ENCODE data around the gene AKAP13. TPM values are rescaled to one million over a fixed set of nuclear protein-coding genes. Genes with fewer than 3 reads are reported as not detected.

The AKAP13 gene
- polyA plus RNA-seq, 2 donors: 27.6 to 35.7 TPM

- WGBS, 2 donors: 31 to 45% methylated on average over 10 of the region's 10 CpGs
- Histone ChIP-seq H3K9me3 (ENCODE audit: control insufficient read depth in 2 of 2, insufficient read depth in 1 of 2, low read depth in 1 of 2, low read length in 1 of 2) (no peaks in the 10 kb centered on the region), H3K27me3 (ENCODE audit: control insufficient read depth in 1 of 2, insufficient read depth in 2 of 2, low read length in 2 of 2) (no peaks in the 10 kb centered on the region), H3K4me1 (ENCODE audit: control insufficient read depth in 2 of 2, insufficient read depth in 2 of 2, low read length in 1 of 2) (peaks cover 8 to 12% of the 10 kb centered on the region in 2 donors), H3K4me3 (ENCODE audit: low read depth in 1 of 2, low read length in 2 of 2) (no peak overlapping the region), H3K27ac (ENCODE audit: low read depth in 2 of 2, low read length in 1 of 2) (peak overlapping the region; percentile 11 to 92), H3K36me3 (ENCODE audit: control insufficient read depth in 2 of 2, insufficient read depth in 2 of 2, low read length in 1 of 2) (no peaks in the 10 kb centered on the region)
These were observed 405.7 kb downstream of the AKAP13 start for GRCh38 chr15:85785887-85786780.

- Histone ChIP-seq H3K4me3 (ENCODE audit: low read depth in 1 of 2, low read length in 2 of 2) (no peak overlapping the region), H3K27me3 (ENCODE audit: control insufficient read depth in 1 of 2, insufficient read depth in 2 of 2, low read length in 2 of 2) (no peaks in the 10 kb centered on the region), H3K9me3 (ENCODE audit: control insufficient read depth in 2 of 2, insufficient read depth in 1 of 2, low read depth in 1 of 2, low read length in 1 of 2) (no peaks in the 10 kb centered on the region), H3K27ac (ENCODE audit: low read depth in 2 of 2, low read length in 1 of 2) (peak overlapping the region; percentile 11 to 92), H3K36me3 (ENCODE audit: control insufficient read depth in 2 of 2, insufficient read depth in 2 of 2, low read length in 1 of 2) (no peaks in the 10 kb centered on the region), H3K4me1 (ENCODE audit: control insufficient read depth in 2 of 2, insufficient read depth in 2 of 2, low read length in 1 of 2) (peaks cover 8 to 12% of the 10 kb centered on the region in 2 donors)
- 70 to 81% methylated on average over 3 of the region's 3 CpGs for WGBS, 2 donors
These were observed 406.3 kb downstream of the AKAP13 start for GRCh38 chr15:85786781-85787114.

GRCh38 chr15:85788771-85789495, 408.5 kb downstream of the AKAP13 start:
- peaks cover 14 to 16% of the 10 kb centered on the region in 2 donors for H3K4me1 ChIP-seq (ENCODE audit: control insufficient read depth in 2 of 2, insufficient read depth in 2 of 2, low read length in 1 of 2)
- no peaks in the 10 kb centered on the region for H3K9me3 ChIP-seq (ENCODE audit: control insufficient read depth in 2 of 2, insufficient read depth in 1 of 2, low read depth in 1 of 2, low read length in 1 of 2)
- no peak overlapping the region for H3K4me3 ChIP-seq (ENCODE audit: low read depth in 1 of 2, low read length in 2 of 2)
- H3K36me3 ChIP-seq (ENCODE audit: control insufficient read depth in 2 of 2, insufficient read depth in 2 of 2, low read length in 1 of 2): no peaks in the 10 kb centered on the region
- H3K27ac ChIP-seq (ENCODE audit: low read depth in 2 of 2, low read length in 1 of 2): peak overlapping the region; percentile 35 to 62
- 52 to 68% methylated on average over 12 of the region's 12 CpGs for WGBS, 2 donors
- no peaks in the 10 kb centered on the region for H3K27me3 ChIP-seq (ENCODE audit: control insufficient read depth in 1 of 2, insufficient read depth in 2 of 2, low read length in 2 of 2)

GRCh38 chr15:85789496-85789875, 409.1 kb downstream of the AKAP13 start:
- no peak overlapping the region for H3K4me3 ChIP-seq (ENCODE audit: low read depth in 1 of 2, low read length in 2 of 2)
- H3K4me1 ChIP-seq (ENCODE audit: control insufficient read depth in 2 of 2, insufficient read depth in 2 of 2, low read length in 1 of 2): peaks cover 14 to 16% of the 10 kb centered on the region in 2 donors
- H3K36me3 ChIP-seq (ENCODE audit: control insufficient read depth in 2 of 2, insufficient read depth in 2 of 2, low read length in 1 of 2): no peaks in the 10 kb centered on the region
- H3K27me3 ChIP-seq (ENCODE audit: control insufficient read depth in 1 of 2, insufficient read depth in 2 of 2, low read length in 2 of 2): no peaks in the 10 kb centered on the region
- H3K9me3 ChIP-seq (ENCODE audit: control insufficient read depth in 2 of 2, insufficient read depth in 1 of 2, low read depth in 1 of 2, low read length in 1 of 2): no peaks in the 10 kb centered on the region
- WGBS, 2 donors: 78% methylated on average over 7 of the region's 7 CpGs
- H3K27ac ChIP-seq (ENCODE audit: low read depth in 2 of 2, low read length in 1 of 2): peak overlapping the region; percentile 29 to 62

GRCh38 chr15:85792102-85792731, 411.8 kb downstream of the AKAP13 start:
- Histone ChIP-seq H3K27ac (ENCODE audit: low read depth in 2 of 2, low read length in 1 of 2) (no peak overlapping the region), H3K4me3 (ENCODE audit: low read depth in 1 of 2, low read length in 2 of 2) (no peak overlapping the region), H3K36me3 (ENCODE audit: control insufficient read depth in 2 of 2, insufficient read depth in 2 of 2, low read length in 1 of 2) (no peaks in the 10 kb centered on the region), H3K9me3 (ENCODE audit: control insufficient read depth in 2 of 2, insufficient read depth in 1 of 2, low read depth in 1 of 2, low read length in 1 of 2) (no peaks in the 10 kb centered on the region), H3K27me3 (ENCODE audit: control insufficient read depth in 1 of 2, insufficient read depth in 2 of 2, low read length in 2 of 2) (no peaks in the 10 kb centered on the region), H3K4me1 (ENCODE audit: control insufficient read depth in 2 of 2, insufficient read depth in 2 of 2, low read length in 1 of 2) (peaks cover 7 to 10% of the 10 kb centered on the region in 2 donors)
- 96 to 98% methylated on average over 4 of the region's 4 CpGs for WGBS, 2 donors

GRCh38 chr15:85792912-85793590, 412.6 kb downstream of the AKAP13 start:
- 48 to 57% methylated on average over 14 of the region's 14 CpGs for WGBS, 2 donors
- Histone ChIP-seq H3K27ac (ENCODE audit: low read depth in 2 of 2, low read length in 1 of 2) (peak overlapping the region in 1 of 2 donors; percentile 43), H3K36me3 (ENCODE audit: control insufficient read depth in 2 of 2, insufficient read depth in 2 of 2, low read length in 1 of 2) (no peaks in the 10 kb centered on the region), H3K27me3 (ENCODE audit: control insufficient read depth in 1 of 2, insufficient read depth in 2 of 2, low read length in 2 of 2) (no peaks in the 10 kb centered on the region), H3K4me3 (ENCODE audit: low read depth in 1 of 2, low read length in 2 of 2) (peak overlapping the region; percentile 86 to 91), H3K4me1 (ENCODE audit: control insufficient read depth in 2 of 2, insufficient read depth in 2 of 2, low read length in 1 of 2) (peaks cover 7 to 10% of the 10 kb centered on the region in 2 donors), H3K9me3 (ENCODE audit: control insufficient read depth in 2 of 2, insufficient read depth in 1 of 2, low read depth in 1 of 2, low read length in 1 of 2) (no peaks in the 10 kb centered on the region)

- peak overlapping the region; percentile 86 to 94 for H3K27ac ChIP-seq (ENCODE audit: low read depth in 2 of 2, low read length in 1 of 2)
- peaks cover 7 to 10% of the 10 kb centered on the region in 2 donors for H3K4me1 ChIP-seq (ENCODE audit: control insufficient read depth in 2 of 2, insufficient read depth in 2 of 2, low read length in 1 of 2)
- 1 to 2% methylated on average over 56 of the region's 56 CpGs for WGBS, 2 donors
These were observed 413.5 kb downstream of the AKAP13 start for GRCh38 chr15:85793641-85794597.

GRCh38 chr15:85794598-85795336, 414.4 kb downstream of the AKAP13 start, which contains the start of gene KLHL25:
TSS of gene KLHL25 (minus strand) at chr15:85794925. CDS start at chr15:85769810, 25,115 bp downstream.
- H3K4me1 ChIP-seq (ENCODE audit: control insufficient read depth in 2 of 2, insufficient read depth in 2 of 2, low read length in 1 of 2): peaks cover 7% of the 10 kb centered on the region in 2 donors
- WGBS, 2 donors: 0 to 1% methylated on average over 60 to 67 of the region's 71 CpGs
- H3K4me3 ChIP-seq (ENCODE audit: low read depth in 1 of 2, low read length in 2 of 2): peak within 1 kb of the TSS; percentile 86 to 91
- peak within 1 kb of the TSS; percentile 86 to 94 for H3K27ac ChIP-seq (ENCODE audit: low read depth in 2 of 2, low read length in 1 of 2)
- no peaks in the 10 kb centered on the region for H3K36me3 ChIP-seq (ENCODE audit: control insufficient read depth in 2 of 2, insufficient read depth in 2 of 2, low read length in 1 of 2)
- H3K27me3 ChIP-seq (ENCODE audit: control insufficient read depth in 1 of 2, insufficient read depth in 2 of 2, low read length in 2 of 2): no peaks in the 10 kb centered on the region
- H3K9me3 ChIP-seq (ENCODE audit: control insufficient read depth in 2 of 2, insufficient read depth in 1 of 2, low read depth in 1 of 2, low read length in 1 of 2): no peaks in the 10 kb centered on the region

More at GRCh38 chr15:85793641-85794597, 413.5 kb downstream of the AKAP13 start:
- Histone ChIP-seq H3K4me3 (ENCODE audit: low read depth in 1 of 2, low read length in 2 of 2) (peak overlapping the region; percentile 86 to 91), H3K27me3 (ENCODE audit: control insufficient read depth in 1 of 2, insufficient read depth in 2 of 2, low read length in 2 of 2) (no peaks in the 10 kb centered on the region), H3K36me3 (ENCODE audit: control insufficient read depth in 2 of 2, insufficient read depth in 2 of 2, low read length in 1 of 2) (no peaks in the 10 kb centered on the region), H3K9me3 (ENCODE audit: control insufficient read depth in 2 of 2, insufficient read depth in 1 of 2, low read depth in 1 of 2, low read length in 1 of 2) (no peaks in the 10 kb centered on the region)

Data from esophagus (tissue), 2 donors.